Activated CD8-positive, alpha-beta memory T cell treated with anti-CD3 and anti-CD28 coated beads, Interleukin-2, amount 50 U/mL, for 24 hours (primary cell): ENCODE results near the gene KCNN1.
"Not testable (repeated sequence)": the region's sequence is repeated elsewhere in the genome, so short reads cannot be mapped to it uniquely, and the experiment has no call there.

Experiments used
- DNase-seq: peaks from one replicate; pipeline ENCODE4 v3.0.0-alpha.2; 2020; ENCODE audit errors: extremely low read depth

KCNN1 gene

DNA sequence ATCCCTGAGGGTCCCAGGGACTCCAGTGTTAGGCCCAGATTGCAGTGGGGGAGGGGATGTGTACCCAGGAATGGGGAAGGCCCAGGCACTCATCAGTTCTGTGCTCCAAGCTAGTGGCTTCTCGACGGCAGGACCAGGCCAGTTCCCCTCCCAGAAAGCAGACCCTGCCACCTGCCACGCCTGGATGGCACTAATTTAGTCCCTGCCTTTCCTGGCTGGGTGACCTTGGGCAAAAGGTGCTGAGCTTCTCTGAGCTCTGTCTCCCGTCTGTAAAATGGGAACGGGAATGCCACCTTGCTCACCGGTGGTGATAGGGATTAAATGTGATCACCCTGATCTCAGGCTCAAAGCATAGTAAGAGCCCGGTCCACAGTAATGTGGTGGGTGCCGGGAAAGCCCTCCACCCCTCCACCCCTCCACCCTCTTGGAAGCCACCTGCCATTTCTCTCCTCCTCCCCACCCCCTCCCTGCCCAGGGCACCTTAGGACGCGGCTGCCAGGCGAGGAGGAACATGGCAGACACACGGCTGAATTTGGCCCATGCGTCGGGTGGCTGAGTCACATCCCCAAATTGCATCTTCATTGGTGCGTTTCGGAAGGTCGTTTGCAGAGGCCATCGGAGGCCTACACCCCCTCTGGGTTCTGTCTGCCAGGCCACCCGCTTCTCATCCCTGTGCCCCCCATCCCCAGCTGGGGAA, 2.3 kb downstream of the KCNN1 start:
- no peak for DNase-seq

DNA sequence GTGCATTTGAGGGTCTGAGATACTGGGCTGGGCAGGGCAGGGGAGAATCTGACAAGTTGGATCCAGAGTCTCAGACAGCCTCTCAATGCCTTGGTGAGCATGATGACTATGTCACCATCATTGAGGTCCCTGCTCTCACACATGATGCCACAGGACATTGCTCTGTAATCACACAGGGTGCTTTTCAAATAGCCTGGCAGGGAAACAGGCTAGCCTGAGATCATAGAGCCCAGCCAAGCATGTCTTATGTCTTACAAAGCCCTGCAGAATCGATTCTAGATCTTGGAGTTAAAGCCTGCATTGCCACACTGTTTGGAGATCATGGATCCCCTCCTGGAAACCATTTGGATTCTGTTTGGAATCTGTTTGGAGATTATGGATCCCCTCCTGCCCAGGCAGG, 5.3 kb downstream of the KCNN1 start:
- DNase-seq: no peak

DNA sequence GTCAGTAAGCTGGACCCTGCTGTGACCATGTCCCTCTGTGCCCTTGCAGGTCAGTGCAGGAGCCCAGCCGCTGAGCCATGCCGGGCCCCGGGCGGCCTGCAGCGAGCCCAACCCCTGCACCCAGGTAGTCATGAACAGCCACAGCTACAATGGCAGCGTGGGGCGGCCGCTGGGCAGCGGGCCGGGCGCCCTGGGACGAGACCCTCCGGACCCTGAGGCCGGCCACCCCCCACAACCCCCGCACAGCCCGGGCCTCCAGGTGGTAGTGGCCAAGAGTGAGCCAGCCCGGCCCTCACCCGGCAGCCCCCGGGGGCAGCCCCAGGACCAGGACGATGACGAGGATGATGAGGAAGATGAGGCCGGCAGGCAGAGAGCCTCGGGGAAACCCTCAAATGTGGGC, 6.9 kb downstream of the KCNN1 start:
- no peak for DNase-seq

DNA sequence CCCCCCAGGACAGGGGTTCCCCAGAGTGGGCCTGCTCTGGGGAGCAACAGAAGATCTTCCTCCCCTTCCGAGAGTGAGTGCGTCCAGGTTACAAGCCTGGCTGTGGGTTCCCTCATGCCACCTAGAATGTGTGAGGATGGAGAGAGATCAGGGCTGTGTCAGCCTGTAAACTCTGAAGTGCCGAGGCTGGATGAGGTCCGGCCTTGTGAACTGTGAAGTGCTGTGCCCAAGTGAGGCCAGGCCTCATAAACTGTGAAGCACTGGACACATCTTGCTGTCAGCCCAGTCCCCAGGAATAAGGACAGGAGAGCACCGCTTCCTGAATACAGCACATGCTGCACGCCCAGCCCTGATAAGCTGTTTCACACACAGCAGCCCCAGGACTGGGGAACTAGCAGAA, 7.6 kb downstream of the KCNN1 start:
- no peak for DNase-seq

DNA sequence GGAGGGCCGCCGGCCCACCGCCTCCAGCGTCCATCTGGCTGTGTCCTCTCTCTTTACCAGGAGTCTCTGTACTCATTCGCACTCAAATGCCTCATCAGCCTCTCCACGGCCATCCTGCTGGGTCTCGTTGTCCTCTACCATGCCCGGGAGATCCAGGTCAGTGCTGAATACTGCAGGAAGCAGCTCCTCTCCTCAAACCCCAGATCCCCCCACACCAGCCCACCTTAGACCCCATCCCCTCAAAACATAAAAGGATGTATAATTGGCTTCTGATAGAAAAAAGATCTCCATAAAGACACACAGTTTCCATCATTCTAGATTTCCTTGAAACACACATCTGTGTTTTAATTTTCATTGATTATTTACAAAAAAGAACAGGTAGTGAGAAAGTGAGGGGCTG, 8.1 kb downstream of the KCNN1 start:
- DNase-seq: no peak

DNA sequence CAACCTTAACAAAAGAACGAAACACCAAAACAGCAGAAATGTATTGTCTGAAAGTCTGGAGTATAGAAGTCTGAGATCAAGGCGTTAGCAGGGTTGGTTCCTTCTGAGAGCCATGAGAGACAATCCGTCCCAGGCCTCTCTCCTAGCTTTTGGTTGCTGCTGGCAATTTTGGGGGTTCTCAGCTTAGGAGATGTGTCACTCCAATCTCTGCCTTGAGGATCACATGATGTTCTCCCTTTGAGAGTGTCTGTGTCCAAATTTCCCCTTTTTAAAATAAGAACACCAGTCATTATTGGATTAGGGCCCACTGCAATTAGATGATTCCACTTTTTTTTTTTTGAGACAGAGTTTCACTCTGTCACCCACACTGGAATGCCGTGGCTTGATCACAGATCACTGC, 10.1 kb downstream of the KCNN1 start:
- no peak for DNase-seq

DNA sequence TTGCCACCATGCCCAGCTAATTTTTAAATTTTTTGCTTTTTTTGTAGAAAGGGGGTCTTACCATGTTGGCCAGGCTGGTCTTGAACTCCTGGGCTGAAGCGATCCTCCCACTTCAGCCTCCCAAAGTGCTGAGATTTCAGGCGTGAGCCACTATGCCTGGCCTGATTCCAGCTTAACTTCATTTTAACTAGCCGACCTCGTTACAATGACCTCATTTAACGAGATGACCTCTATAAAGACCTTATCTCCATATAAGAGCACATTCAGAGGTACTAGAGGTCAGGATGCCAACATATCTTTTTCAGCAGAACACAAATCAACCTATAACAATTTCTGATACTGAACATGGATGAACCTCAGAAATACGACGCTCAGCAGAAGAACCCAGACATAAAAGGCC, 10.6 kb downstream of the KCNN1 start:
- DNase-seq: no peak

DNA sequence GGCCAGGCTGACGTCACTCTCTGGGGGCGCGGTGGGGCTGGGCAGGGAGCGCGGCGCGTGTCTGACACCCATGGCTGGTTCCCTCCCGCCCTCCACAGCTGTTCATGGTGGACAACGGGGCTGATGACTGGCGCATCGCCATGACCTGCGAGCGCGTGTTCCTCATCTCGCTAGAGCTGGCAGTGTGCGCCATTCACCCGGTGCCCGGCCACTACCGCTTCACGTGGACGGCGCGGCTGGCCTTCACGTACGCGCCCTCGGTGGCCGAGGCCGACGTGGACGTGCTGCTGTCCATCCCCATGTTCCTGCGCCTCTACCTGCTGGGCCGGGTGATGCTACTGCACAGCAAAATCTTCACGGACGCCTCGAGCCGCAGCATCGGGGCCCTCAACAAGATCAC, 14.7 kb downstream of the KCNN1 start:
- DNase-seq: no peak

DNA sequence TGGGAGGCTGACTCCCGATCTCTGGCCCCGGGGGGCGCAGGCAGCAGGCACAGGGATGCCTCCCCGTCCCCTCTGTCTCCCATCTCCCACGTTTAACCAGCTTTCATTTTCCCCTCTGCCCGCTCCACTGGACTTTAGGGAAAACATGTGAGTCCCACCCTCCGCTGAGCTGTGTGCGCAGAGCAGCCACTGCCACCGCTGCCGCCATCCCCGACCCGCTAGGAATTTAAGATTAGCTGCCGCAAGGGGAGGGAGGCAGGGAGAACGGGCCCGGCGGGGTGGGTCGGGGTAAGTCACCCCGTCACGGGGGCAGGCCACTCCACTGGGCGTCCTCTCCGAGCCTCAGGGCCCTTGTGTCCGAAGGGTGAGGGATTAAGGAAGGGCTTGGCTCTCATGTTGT, 15.5 kb downstream of the KCNN1 start:
- no peak for DNase-seq

DNA sequence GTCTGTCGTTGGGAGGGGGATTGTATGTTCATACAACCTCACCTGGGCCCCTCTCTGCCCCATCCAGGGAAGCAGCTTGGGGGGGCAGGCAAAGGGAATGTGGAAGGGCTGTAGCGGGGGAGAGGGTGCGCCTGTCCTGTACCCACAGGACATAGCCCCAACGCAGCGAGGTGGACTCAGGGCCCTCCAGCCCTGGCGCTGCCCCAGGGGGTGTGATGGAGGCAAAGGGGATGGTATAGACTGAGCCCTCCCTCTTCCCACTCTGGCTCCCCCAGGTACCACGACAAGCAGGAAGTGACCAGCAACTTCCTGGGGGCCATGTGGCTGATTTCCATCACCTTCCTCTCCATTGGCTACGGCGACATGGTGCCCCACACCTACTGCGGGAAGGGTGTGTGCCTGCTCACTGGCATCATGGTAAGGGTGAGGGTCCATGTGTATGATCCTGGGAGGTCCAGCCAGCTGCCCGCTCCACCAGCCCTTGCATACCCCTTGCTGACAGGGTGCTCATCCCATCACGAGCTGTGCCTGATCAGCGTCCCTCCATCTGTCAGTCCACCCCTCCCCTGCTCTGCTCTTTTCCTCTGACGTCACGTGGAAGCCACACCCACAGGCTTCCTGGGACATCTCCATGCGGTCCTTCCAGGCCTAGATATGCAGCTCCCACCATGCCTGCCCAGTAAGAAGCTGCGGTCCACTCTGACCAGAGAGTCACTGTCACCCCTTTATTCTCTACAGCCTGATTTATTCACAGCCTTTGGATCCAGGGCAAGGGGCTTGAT, 18.3 kb downstream of the KCNN1 start:
- no peak for DNase-seq

DNA sequence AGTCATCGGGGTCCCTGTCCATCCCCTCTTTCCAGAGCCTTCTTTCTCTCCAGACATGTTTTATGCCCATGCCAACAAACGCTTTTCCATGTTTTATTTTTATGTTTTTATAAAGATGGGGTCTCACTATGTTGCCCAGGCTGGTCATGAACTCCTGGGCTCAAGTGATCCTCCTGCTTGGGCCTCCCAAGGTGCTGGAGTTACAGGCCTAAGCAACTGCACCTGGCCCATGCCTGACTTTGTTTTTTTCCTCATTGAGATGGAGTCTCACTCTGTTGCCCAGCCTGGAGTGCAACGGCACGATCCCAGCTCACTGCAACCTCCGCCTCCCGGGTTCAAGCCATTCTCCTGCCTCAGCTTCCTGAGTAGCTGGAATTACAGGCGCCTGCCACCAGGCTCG, 19.7 kb downstream of the KCNN1 start:
- DNase-seq: not testable (repeated sequence)

DNA sequence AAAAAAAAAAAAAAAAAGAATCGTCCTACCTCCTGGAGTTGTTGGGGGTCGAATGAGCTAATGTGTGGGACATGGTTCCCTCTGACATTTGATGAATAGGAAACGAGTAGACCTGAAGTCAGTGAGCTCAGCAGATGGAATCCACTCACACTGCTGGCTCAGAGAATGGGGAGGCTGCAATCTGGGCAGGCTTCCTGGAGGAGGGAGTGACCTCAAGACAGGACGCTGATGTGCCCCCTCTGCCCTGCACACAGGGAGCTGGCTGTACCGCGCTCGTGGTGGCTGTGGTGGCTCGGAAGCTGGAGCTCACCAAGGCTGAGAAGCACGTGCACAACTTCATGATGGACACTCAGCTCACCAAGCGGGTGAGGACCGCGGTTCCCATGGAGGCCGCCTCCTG, 21.3 kb downstream of the KCNN1 start:
- no peak for DNase-seq

DNA sequence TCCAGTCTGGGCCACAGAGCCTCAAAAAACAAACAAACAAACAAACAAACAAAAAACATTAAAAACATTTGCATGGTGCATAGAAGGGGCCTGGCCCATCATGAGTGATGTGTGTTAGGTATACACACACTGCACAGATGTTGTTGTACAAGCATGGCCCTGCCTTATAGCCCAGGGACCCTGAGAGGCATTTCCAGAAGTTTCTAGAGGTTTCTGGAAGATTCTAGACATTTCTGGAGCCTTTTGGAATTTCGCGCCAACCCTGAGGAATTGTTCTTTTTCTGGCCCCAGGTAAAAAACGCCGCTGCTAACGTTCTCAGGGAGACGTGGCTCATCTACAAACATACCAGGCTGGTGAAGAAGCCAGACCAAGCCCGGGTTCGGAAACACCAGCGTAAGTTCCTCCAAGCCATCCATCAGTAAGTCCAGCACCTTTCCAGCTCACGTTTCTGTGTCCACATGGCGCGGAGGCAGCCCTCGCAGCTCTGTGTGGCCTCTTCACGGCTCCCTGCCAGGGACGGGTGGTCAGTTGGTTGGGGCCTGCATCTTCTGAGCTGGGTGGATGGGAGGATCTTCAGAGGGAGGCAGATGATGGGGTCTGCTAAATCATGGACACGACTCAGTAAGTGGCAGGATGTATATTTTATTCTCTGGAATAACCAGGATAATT, 22.7 kb downstream of the KCNN1 start:
- DNase-seq: no peak

DNA sequence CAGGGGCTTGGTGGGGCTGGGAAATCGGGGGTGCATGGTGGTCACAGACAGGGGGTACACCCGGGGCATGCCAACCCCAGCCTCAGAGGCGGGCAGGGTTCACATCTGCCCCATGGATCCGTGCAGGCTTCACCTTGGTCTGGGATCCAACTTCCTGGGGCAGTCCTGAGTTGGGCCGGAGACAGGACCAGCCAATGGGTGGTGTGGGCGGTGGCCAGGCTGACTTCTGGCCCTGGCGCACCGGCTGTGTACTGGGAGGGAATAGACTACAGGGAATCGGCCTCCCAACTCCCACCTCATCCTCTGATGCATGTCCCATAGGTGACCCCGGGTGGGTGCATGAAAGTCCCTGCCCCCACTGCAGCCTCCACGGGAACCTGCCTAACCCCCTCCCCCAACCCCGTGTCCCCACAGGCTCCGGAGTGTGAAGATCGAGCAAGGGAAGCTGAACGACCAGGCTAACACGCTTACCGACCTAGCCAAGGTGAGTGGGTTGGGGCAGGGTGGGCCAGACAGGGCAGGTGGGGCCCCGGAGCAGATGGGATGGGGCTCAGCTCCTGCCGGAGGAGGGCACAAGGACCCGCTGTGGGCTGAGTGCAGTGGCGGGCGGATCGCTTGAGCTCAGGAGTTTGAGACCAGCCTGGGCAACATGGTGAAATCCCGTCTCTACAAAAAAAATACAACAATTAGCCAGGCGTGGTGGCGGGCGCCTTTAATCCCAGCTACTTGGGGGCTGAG, 26.3 kb downstream of the KCNN1 start:
- DNase-seq: no peak

DNA sequence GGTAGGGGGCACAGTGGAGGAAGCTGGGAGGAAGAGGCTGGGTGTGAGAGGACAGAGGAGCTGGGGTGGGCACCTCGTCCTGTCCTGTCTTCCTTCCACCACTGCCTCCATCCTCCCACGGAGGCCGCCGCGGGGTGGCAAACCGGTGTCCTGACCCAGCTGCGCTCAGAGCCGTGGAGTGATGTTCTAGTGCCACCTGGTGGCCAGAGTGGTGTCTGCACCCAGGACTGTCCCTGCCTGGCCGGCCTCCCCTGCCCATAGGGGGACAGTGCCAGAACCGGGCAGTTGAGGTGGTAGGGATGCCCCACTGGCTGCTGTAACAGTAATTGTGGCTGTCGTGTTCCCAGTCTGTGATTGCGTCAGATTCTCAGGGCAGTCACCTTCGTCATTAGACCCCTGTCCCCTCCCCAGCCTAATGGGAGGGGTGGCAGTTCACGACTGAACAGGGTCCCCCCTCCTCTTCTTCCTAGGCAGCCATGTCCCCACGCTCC, 30.0 kb downstream of the KCNN1 start:
- peak; percentile 68 for DNase-seq

DNA sequence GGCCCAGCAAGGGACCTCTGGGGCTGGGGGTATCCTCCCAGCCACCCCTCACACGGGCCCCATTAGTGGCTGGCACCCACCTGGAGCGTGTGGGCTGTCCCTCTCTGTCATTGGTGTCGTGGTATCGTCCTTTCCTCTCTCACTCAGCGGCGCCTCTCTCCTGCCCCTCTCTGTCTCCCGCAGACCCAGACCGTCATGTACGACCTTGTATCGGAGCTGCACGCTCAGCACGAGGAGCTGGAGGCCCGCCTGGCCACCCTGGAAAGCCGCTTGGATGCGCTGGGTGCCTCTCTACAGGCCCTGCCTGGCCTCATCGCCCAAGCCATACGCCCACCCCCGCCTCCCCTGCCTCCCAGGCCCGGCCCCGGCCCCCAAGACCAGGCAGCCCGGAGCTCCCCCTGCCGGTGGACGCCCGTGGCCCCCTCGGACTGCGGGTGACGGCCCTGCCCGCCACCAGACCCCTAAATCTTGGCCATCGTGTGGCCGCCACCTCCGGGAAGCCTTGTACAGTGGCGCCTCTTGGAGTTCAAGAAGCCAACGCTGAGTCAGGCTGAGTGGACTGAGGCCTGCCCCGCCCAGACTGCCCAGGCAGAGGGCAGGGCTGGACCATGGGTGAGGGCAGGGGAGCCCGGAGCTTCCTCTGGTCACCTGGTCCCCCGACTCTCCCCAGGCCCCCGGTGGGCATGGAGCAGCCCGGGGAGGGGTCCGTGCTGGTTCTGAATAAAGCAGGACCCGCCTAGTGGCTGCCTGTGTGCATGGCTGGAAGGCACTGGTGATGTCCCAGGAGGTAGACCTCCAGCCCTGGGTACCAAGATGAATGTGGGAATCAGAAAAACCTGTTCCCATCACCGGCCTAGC, 31.3 kb downstream of the KCNN1 start:
- no peak for DNase-seq

DNA sequence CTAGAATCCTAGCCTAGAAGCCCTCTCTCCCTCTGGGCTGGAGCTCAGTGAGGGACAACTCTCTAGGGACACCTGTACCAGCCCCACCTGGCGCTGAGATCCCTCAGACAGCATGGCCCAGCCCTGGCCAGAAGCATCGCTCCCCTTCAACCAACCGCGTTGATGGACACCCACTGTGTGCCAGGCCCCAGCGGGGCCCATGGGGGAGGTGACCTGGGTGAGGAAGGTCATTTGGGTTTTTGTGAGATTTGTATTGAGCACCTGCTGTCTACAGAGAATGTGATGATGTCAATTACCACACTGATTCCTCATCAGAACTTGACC, 31.9 kb downstream of the KCNN1 start:
- no peak for DNase-seq

DNA sequence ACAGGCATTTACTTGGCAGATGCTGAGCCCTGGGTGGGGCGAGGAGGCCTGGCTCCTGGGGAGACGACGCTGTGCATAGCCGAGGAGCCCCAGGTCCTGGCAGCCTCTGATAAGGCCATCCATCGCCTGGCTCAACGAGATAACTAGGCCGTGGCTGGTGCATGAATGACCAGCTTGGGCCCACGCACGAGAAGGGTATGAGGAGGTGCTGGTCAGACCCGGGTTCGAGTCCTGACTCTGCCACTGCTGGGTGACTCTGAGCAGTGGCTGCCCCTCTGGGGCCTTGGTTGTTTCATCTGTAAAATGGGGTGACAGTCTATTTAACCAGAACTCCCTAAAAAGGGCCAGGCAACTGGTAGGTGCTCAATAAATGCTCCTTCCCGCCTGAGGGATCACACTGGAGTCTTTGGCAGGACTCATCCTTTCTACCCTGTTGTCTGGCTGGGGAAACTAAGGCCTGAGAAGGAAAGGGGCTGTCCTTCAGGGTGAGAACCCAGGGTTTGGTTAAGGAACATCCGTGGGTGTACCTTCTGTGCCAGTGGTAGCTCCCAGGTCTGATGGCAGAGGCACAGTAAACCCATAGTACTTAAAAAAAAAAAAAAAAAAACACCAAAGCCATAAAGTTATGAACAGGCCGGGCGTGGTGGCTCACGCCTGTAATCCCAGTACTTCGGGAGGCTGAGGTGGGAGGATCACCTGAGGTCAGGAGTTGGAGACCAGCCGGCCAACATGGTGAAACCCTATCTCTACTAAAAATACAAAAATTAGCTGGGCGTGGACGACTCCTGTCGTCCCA, 33.0 kb downstream of the KCNN1 start:
- DNase-seq: no peak

DNA sequence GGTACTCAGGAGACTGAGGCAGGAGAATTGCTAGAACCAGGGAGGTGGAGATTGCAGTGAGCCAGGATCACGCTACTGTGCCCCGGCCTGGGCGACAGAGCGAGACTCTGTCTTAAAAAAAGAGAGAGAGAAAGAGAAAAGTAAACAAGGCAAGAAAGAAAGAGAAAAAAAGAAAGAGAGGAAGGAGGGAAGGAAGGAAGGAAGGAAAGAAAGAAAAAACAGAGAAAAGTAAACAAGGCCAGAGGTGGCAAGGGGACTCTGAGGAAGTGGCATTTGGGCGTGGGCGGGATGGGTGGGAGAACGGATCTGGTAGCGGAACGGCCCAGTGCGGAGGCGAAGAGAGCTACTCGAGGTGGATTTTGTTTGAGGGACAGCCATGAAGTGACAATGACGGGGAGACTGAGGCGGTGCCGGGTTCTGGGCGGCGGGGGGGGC, 33.6 kb downstream of the KCNN1 start:
- no peak for DNase-seq
